ENCODE results near the gene MYO3B. TPM values are rescaled to one million over a fixed set of nuclear protein-coding genes. Genes with fewer than 3 reads are reported as not detected.

Gene MYO3B
- total and polyA plus RNA-seq, 4 experiments from 2014 or later = not detected

DNA sequence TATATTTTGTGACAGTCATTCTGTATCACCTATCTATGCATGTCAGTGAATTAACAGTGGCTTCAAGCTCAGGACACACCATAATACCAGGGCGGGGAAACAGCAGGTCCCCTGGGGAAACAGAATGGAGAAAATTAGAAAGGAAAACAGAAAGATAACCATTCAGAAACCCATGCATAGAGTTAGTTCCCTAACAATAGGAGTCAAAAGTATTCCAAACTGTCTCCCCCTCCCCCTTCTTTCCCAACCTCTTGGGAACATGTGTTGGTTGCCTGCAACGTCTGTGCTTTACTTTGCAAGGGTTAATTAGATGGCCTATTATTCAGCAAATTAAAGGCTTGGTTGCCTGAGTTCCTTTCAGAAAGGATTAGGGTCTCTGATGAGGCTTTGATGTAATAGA lies 176.4 kb downstream of the MYO3B start:
- Histone ChIP-seq H3K36me3 (ENCODE audit: insufficient read depth, low read length) (no peaks in the 10 kb centered on the region), H3K27me3 (ENCODE audit: insufficient read depth, low read length) (no peaks in the 10 kb centered on the region), H3K4me3 (ENCODE audit: low read length in 2 of 2) (no peak overlapping the region), H3K9me3 (ENCODE audit: control insufficient read depth in 1 of 2, low read length in 2 of 2) (no peaks in the 10 kb centered on the region), H3K4me1 (ENCODE audit: insufficient read depth, low read length) (peaks cover 19% of the 10 kb centered on the region), H3K27ac (ENCODE audit: low read depth, low read length) (no peak overlapping the region)
- H3K27ac Mint-ChIP-seq = peak overlapping the region in 4 of 7 donors; percentile 2 to 59 (median 24)
- no peak for DNase-seq
- intact Hi-C loops (cut with micrococcal nuclease) = no loop called here
- peaks cover 2% of the 10 kb centered on the region in 2 donors for H3K27me3 Mint-ChIP-seq
- ChIA-PET POLR2A (ENCODE audit: partially characterized antibody) (no interaction called here), CTCF (ENCODE audit: partially characterized antibody) (interaction anchor here (2.1 kb wide), 1 partner anchor 10 kb away, joined by 5 read pairs; no protein-coding TSS in a partner anchor)
- H3K4me1 Mint-ChIP-seq = peaks cover 12 to 21% (median 16%) of the 10 kb centered on the region in 4 donors
- no peaks in the 10 kb centered on the region for H3K9me3 Mint-ChIP-seq
- no peaks in the 10 kb centered on the region for H3K36me3 Mint-ChIP-seq
- peak overlapping the region in 1 of 8 donors; percentile 3 for H3K4me3 Mint-ChIP-seq

DNA sequence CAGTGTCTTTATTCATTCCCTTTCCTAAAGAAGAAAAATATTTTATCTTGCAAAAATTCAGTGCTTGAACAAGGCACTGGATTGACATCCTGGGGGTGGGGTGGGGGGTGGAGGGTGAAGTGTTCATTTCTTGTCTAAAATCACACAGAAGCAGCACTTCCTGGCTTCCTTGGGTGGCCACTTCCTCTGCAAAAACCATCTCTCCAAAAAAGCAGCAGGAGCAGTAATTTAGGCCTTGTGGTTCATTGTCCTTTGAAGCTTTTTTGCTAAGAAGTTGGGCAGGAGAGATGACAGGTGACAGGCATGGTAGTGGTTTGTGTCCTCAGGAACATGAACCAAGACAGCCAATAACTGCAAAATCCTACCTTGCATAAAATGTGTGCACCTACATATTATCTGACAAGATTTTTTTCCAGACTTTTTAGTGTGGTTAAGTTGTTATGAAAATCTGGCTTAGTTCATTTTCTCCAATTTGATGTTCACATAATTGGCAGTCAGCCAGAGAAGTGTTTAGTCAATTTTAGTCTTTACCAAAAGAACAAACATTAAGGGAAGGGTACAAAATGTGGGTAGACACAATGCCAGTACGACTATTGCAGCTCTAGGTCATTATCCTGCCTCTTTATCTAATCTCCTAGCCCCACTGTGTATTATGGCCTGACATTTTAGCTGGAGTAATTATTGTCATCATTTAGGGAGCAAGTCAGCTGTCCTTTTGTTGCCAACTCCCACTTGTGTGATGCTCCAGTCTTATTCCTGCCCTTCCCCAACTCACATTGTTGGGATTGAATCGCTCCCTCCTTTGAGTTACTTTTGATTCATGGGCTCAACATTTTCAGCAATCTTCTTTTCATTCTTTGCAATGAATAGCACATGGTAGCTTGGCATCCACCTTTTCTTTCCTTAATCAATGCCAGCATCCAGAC lies 177.2 kb downstream of the MYO3B start:
- H3K27me3 ChIP-seq (ENCODE audit: insufficient read depth, low read length) = no peaks in the 10 kb centered on the region
- Mint-ChIP-seq H3K27me3 (peaks cover 0 to 4% of the 10 kb centered on the region in 2 donors), H3K27ac (peak overlapping the region in 3 of 7 donors; percentile 24 to 37 (median 37)), H3K4me1 (peaks cover 12 to 21% (median 16%) of the 10 kb centered on the region in 4 donors), H3K36me3 (no peaks in the 10 kb centered on the region), H3K4me3 (peak overlapping the region in 2 of 8 donors; percentile 17 to 34), H3K9me3 (no peaks in the 10 kb centered on the region)
- intact Hi-C loops (cut with micrococcal nuclease) = no loop called here
- POLR2A ChIA-PET (ENCODE audit: partially characterized antibody) = no interaction called here
- H3K4me1 ChIP-seq (ENCODE audit: insufficient read depth, low read length) = peaks cover 19% of the 10 kb centered on the region
- no peaks in the 10 kb centered on the region for H3K36me3 ChIP-seq (ENCODE audit: insufficient read depth, low read length)
- CTCF ChIA-PET (ENCODE audit: partially characterized antibody) = interaction anchor here (2.1 kb wide), 1 partner anchor 10 kb away, joined by 5 read pairs; no protein-coding TSS in a partner anchor
- H3K9me3 ChIP-seq (ENCODE audit: control insufficient read depth in 1 of 2, low read length in 2 of 2) = no peaks in the 10 kb centered on the region
- H3K4me3 ChIP-seq (ENCODE audit: low read length in 2 of 2) = no peak overlapping the region
- H3K27ac ChIP-seq (ENCODE audit: low read depth, low read length) = no peak overlapping the region
- DNase-seq = peak in 2 of 5 donors; percentile 9 to 10

DNA sequence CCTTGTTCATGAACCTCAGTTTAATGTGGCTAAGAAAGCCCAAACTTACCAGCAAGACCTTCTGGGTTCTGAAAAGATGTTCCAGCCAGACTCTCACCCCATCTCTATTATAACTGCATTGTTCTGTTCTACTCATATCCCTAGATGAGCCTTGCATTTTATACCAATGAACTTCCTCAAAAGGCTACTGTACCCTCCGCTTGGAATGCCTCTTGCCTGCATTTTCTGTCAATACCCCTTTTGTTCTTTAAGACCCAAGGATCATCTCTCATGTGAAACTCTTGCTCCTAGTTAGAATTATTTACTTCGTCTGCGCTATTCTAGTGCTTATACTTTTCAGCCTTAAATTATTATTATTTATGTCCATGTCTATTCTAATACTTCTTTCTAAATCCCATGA lies 181.5 kb downstream of the MYO3B start:
- no peak overlapping the region for H3K4me3 Mint-ChIP-seq
- Histone ChIP-seq H3K27me3 (ENCODE audit: insufficient read depth, low read length) (peaks cover 3% of the 10 kb centered on the region), H3K9me3 (ENCODE audit: control insufficient read depth in 1 of 2, low read length in 2 of 2) (no peaks in the 10 kb centered on the region), H3K36me3 (ENCODE audit: insufficient read depth, low read length) (no peaks in the 10 kb centered on the region), H3K4me1 (ENCODE audit: insufficient read depth, low read length) (peaks cover 17% of the 10 kb centered on the region), H3K4me3 (ENCODE audit: low read length in 2 of 2) (no peak overlapping the region), H3K27ac (ENCODE audit: low read depth, low read length) (no peak overlapping the region)
- H3K27me3 Mint-ChIP-seq = peaks cover 10 to 15% of the 10 kb centered on the region in 2 donors
- no peak for DNase-seq
- peaks cover 15 to 25% (median 20%) of the 10 kb centered on the region in 4 donors for H3K4me1 Mint-ChIP-seq
- H3K27ac Mint-ChIP-seq = no peak overlapping the region
- intact Hi-C loops (cut with micrococcal nuclease) = no loop called here
- ChIA-PET CTCF (ENCODE audit: partially characterized antibody) (interaction anchor here (2.6 to 5.2 kb wide), 3 partner anchors 449 to 515 kb away, joined by 7 to 29 read pairs (median 24); no protein-coding TSS in a partner anchor), POLR2A (ENCODE audit: partially characterized antibody) (no interaction called here)
- no peaks in the 10 kb centered on the region for H3K9me3 Mint-ChIP-seq
- no peaks in the 10 kb centered on the region for H3K36me3 Mint-ChIP-seq

DNA sequence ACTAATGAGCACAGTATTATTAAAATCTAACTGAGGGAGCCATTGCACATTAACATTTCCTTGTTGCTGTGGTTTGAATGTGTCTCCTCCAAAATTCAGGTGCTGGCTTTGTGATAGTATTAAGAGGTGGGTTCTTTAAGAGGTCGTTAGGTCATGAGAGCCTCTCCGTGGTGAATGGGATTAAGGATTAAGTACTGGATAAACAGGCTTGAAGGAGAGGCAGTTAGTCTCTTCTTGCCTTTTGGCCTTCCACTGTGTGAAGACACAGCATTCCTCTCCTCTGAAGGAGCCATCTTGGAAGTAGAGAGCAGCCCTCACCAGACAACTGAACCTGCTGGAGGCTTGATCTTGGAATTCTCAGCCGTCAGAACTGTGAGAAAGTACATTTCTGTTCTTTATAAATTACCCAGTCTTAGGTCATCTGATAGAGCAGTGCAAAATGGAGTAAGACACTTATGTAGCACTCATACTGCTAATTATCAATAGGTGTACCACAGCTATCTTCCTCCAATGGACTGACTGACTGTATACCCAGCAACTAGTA lies 182.7 kb downstream of the MYO3B start:
- CTCF ChIA-PET (ENCODE audit: partially characterized antibody) = interaction anchor here (0.6 to 5.8 kb wide), 14 partner anchors 9 to 514 kb away, joined by 3 to 29 read pairs (median 6); partner anchors contain the start of gene GAD1
- Histone ChIP-seq H3K27me3 (ENCODE audit: insufficient read depth, low read length) (peaks cover 3% of the 10 kb centered on the region), H3K27ac (ENCODE audit: low read depth, low read length) (no peak overlapping the region), H3K9me3 (ENCODE audit: control insufficient read depth in 1 of 2, low read length in 2 of 2) (no peaks in the 10 kb centered on the region), H3K4me1 (ENCODE audit: insufficient read depth, low read length) (peaks cover 5% of the 10 kb centered on the region), H3K4me3 (ENCODE audit: low read length in 2 of 2) (no peak overlapping the region), H3K36me3 (ENCODE audit: insufficient read depth, low read length) (no peaks in the 10 kb centered on the region)
- POLR2A ChIA-PET (ENCODE audit: partially characterized antibody) = no interaction called here
- Mint-ChIP-seq H3K27me3 (peaks cover 13 to 23% of the 10 kb centered on the region in 2 donors), H3K4me1 (peaks cover 4 to 13% (median 8%) of the 10 kb centered on the region in 4 donors), H3K4me3 (no peak overlapping the region), H3K27ac (no peak overlapping the region), H3K36me3 (no peaks in the 10 kb centered on the region), H3K9me3 (no peaks in the 10 kb centered on the region)
- DNase-seq = no peak
- intact Hi-C loops (cut with micrococcal nuclease) = loop anchor here (1.0 to 2.0 kb wide), 2 partner anchors 48 to 452 kb away; no protein-coding TSS in a partner anchor

DNA sequence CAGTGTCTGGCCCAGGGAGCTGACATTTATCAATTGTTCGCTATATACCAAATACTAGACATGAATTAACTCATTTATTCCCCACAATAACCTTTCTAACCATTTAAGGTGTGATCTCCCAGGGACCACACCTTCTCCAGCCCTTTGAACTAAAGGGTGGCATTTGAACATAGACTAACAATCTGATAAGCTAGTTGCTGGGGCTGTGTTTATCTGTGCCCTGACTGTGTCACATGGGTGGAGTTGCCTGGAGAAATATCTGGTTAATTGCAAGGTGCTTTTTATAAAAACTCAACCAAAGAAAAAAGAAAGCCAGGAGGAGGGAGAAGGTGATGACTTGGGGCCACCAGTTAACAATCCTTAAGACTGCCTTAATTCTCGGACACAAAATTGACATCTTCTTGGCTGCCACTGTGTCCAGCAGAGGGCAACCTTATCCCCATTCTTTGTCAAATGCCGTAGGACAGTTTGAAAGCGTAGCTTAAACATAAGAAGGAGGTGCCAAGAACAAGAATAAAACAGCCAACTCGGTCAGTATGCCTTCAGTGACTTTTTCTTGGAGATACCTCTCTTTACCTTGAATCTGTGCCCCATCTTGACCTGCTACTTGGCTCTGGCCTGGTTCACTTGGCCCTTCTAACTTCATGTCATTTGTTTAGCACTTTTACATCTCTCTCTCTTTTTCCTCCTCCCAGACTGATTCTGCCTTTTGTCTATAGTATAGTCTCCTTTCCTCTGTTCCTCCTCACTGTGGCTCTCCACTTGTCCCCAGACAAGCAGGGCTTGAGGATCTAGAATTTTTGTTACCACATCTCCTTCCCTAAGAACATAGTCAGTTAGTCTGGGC lies 183.4 kb downstream of the MYO3B start:
- no peaks in the 10 kb centered on the region for H3K36me3 Mint-ChIP-seq
- POLR2A ChIA-PET (ENCODE audit: partially characterized antibody) = no interaction called here
- H3K4me1 Mint-ChIP-seq = peaks cover 4 to 12% (median 8%) of the 10 kb centered on the region in 4 donors
- no peaks in the 10 kb centered on the region for H3K9me3 Mint-ChIP-seq
- peaks cover 13 to 23% of the 10 kb centered on the region in 2 donors for H3K27me3 Mint-ChIP-seq
- peaks cover 4% of the 10 kb centered on the region for H3K4me1 ChIP-seq (ENCODE audit: insufficient read depth, low read length)
- intact Hi-C loops (cut with micrococcal nuclease) = loop anchor here (1.0 to 2.0 kb wide), 2 partner anchors 47 to 451 kb away; no protein-coding TSS in a partner anchor
- H3K27ac Mint-ChIP-seq = no peak overlapping the region
- CTCF ChIA-PET (ENCODE audit: partially characterized antibody) = interaction anchor here (0.6 to 5.8 kb wide), 18 partner anchors 8 to 513 kb away, joined by 3 to 29 read pairs (median 4); partner anchors contain the start of gene GAD1
- peak in 4 of 5 donors; percentile 34 to 46 (median 42) for DNase-seq
- no peak overlapping the region for H3K4me3 ChIP-seq (ENCODE audit: low read length in 2 of 2)
- no peak overlapping the region for H3K27ac ChIP-seq (ENCODE audit: low read depth, low read length)
- no peaks in the 10 kb centered on the region for H3K36me3 ChIP-seq (ENCODE audit: insufficient read depth, low read length)
- H3K9me3 ChIP-seq (ENCODE audit: control insufficient read depth in 1 of 2, low read length in 2 of 2) = no peaks in the 10 kb centered on the region
- H3K27me3 ChIP-seq (ENCODE audit: insufficient read depth, low read length) = peaks cover 3% of the 10 kb centered on the region
- H3K4me3 Mint-ChIP-seq = no peak overlapping the region

DNA sequence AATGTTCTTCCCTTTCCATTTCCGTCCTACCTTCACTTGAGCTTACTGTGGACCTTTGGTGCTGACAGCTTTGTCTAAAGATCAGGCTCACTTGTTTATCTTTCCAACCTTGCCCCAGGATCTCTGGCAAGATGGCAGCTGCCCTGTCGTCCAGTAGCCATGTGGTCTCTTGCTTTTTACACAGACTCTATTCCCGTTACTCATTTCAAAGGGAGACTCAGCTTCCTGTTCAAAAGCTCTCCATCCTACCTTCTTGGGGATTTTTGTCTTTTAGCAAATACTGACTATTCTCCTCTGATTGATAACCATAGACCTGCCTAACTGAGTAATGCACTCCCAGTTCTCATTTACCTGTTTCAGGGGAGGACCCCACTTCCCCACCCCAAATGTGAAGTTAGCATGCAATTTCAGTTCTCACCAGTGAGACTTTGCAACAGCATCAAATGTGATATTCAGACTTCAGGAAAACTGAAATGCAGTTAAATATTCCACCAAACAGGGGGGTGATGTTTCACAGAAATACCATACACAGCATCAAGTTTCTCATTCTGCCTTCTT lies 184.4 kb downstream of the MYO3B start:
- Mint-ChIP-seq H3K9me3 (no peaks in the 10 kb centered on the region), H3K4me1 (peaks cover 4 to 12% (median 8%) of the 10 kb centered on the region in 4 donors), H3K27me3 (peaks cover 17 to 29% of the 10 kb centered on the region in 2 donors), H3K36me3 (no peaks in the 10 kb centered on the region), H3K27ac (no peak overlapping the region), H3K4me3 (peak overlapping the region in 1 of 8 donors; percentile 41)
- Histone ChIP-seq H3K4me3 (ENCODE audit: low read length in 2 of 2) (no peak overlapping the region), H3K9me3 (ENCODE audit: control insufficient read depth in 1 of 2, low read length in 2 of 2) (no peaks in the 10 kb centered on the region), H3K4me1 (ENCODE audit: insufficient read depth, low read length) (peaks cover 4% of the 10 kb centered on the region), H3K27me3 (ENCODE audit: insufficient read depth, low read length) (peaks cover 3% of the 10 kb centered on the region), H3K36me3 (ENCODE audit: insufficient read depth, low read length) (no peaks in the 10 kb centered on the region), H3K27ac (ENCODE audit: low read depth, low read length) (no peak overlapping the region)
- POLR2A ChIA-PET (ENCODE audit: partially characterized antibody) = no interaction called here
- DNase-seq = no peak
- intact Hi-C loops (cut with micrococcal nuclease) = no loop called here
- CTCF ChIA-PET (ENCODE audit: partially characterized antibody) = interaction anchor here (1.1 to 5.8 kb wide), 9 partner anchors 10 to 512 kb away, joined by 3 to 29 read pairs (median 7); partner anchors contain the start of gene GAD1

Data from CD4-positive, alpha-beta memory T cell (primary cell).